GM19397 (cell line): ENCODE results near the gene MGAT3.
"Not testable (repeated sequence)": the region's sequence is repeated elsewhere in the genome, so short reads cannot be mapped to it uniquely, and the experiment has no call there.

Source experiments
- ATAC-seq: cut with Tn5 transposase; IDR thresholded peaks from one replicate; pipeline ENCODE4 v1.9.1; 2021; ENCODE audit warnings: mild to moderate bottlenecking, moderate library complexity; ENCODE audit not compliant: unreplicated experiment

MGAT3 gene

DNA sequence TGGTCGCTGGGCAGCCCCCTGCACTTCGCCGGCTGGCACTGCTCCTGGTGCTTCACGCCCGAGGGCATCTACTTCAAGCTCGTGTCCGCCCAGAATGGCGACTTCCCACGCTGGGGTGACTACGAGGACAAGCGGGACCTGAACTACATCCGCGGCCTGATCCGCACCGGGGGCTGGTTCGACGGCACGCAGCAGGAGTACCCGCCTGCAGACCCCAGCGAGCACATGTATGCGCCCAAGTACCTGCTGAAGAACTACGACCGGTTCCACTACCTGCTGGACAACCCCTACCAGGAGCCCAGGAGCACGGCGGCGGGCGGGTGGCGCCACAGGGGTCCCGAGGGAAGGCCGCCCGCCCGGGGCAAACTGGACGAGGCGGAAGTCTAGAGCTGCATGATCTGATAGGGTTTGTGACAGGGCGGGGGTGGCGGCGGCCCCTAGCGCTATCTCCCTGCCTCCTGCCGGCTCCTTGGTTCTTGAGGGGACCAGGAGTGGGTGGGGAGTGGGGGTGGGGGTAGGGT lies 31.8 kb downstream of the MGAT3 start:
- ATAC-seq: no peak

DNA sequence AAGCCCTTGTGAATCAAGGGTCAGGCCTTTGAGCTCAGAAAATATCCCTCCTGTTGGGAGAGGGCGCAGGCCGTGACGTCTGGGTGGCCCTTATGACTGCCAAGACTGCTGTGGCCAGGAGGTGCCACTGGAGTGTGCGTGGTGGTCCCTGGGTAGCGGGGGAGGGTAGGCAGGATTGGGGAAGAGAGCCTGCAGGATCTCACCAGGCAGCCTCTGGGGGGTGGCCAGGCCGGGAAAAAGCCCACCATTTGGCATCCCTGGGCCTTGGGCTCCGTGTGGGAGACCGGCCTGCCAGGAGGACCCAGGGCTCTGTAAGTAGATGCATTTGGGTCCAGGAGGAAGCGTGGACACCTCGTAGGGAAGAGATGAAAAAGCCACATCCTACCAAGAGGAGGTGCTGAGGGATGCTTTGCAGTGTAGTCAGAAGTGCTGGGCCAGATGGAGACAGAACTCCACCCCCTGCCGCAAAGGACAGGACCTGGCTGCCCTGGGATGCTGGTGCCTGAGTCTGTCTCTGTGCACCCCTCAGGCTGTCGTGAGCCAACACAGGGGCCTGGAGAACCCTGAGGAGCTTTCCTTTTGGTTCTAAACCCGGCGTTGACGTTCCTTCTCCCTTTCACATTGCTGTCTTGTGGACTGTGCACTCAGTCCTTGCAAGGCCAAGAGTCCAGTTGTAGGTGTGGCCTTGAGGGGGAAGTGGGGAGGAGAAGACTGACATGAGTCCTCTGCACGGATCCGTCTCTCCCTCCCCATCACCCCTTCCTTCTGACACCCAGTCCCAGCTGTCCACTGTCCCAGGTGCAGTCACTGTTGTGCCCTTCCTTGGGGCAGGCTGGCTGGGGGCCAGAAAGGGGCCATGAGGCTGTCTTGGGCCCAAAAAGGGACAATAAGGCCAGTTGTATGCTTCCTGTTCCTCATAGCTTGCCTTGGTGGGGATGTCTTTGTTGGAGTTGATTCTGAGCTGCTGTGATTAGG lies 32.6 kb downstream of the MGAT3 start:
- no peak for ATAC-seq

DNA sequence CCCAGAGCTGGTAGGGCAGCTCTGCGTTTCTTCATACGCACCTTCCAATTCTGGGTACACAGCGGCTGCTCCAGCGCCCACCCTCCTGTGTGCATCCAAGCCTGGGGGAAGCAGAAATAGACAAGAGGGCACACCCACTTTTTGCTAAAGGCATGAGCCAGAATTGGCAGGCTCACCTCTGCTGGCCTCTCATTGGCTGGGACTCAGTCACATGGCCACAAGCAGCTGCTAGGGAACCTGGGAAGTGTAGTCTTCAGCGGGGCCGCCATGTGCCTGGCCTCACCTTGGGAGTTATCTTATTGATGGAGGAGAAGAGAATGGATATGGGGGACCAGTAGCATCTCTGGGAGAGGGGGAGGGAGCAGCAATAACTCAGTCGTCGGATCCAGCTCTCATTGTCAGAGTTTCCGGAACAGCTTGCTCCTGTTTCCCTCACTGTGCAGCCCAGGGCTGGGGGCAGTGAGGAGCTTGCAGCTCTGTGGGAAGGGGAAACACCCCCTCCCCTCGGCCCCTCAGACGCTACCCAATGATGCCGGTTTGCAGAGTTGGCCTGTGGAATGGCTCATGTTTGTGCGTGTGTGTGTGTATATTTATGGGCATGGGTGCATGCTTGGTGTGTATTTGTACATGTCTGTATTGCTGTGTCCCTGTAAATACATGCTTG lies 33.5 kb downstream of the MGAT3 start:
- ATAC-seq: no peak

DNA sequence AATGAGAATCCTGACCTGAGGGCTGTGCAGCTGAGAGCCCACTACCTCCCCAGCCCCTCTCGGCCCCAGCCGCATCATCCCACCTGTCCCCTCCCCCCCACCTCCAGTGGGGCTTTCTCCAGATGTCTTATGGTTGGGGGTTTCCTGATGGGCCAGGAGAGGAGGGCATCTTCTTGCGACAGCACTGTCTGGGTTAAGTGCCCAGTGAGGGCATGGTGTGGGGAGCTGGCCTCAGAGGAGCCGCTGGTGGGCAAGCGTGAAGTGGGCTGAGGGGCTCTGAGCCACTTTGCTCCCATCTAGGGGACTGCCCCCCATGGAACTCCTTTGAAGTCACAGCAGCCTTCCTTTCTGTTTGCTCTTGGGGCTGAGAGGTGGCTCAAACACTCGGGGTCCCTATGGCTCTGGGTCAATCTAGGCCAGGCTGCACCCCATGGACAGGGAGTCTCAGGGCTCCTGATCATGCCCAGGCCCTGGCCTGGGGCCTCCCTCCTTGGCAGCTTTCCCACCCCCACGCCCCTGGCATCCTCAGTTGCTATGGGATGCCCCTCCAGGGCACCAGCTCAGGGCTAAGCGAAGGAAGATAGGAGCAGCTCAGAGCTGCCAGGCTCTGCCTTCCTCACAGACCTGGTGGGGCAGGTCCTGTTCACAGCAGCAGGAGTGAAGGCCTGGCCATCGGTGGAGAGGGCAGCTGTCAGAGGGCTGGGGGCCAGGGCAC lies 34.3 kb downstream of the MGAT3 start:
- ATAC-seq: no peak

DNA sequence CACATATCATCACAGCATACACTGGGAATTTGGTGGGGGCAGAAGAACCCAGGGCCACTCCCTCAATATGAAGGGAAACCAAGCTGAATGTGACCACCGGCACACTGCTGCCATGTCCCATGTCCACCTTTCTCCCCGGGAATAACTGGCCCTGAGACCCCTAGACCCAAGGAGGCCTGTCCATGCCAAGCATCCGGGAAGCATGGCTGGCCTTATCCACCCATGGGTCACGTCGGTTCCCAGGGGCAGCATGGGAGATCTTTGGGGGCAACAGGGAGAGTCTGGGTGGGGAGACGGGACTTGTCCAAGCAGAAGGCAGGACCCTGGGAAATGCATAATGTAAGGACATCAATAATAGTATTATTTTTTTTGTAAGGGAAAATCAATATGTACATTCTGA lies 34.9 kb downstream of the MGAT3 start:
- ATAC-seq: no peak

DNA sequence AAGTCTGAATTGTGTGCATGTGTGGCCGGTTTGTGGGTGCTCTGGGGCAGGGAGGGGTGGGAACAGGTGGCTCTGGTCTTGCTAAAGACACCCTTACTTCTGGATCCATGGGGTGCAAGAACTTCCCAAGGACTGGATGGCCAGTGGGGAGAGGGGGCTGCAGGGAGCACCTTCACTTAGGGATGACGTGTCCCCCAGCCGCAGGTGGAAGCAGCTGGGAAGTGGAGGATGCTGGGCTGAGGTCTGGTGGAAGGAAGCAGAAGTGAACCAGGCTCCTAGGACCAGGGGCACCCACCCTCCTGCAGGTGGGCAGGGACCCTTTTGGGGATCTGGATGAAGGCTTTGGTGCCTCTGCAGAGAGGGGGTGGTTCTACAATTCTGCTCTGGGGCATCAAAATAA lies 35.4 kb downstream of the MGAT3 start:
- ATAC-seq: no peak

DNA sequence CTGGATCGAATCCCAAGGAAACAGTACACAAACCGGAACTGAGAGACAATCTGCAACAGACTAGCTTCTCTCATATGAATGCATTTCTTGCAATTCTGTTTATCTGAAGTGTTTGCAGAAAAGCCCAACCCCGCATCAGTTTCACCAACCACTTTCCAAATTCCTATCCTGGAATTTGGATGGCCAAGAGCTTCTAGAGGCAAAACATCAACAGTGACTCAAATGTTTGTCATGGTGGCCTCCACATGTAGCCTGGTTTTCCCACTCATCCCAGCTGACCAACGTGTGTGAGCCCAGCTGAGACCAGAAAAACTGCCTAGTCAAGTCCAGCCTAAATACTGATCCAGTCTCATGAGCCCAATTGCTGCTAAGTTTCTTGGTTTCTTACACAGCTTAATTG lies 36.9 kb downstream of the MGAT3 start:
- ATAC-seq: no peak

DNA sequence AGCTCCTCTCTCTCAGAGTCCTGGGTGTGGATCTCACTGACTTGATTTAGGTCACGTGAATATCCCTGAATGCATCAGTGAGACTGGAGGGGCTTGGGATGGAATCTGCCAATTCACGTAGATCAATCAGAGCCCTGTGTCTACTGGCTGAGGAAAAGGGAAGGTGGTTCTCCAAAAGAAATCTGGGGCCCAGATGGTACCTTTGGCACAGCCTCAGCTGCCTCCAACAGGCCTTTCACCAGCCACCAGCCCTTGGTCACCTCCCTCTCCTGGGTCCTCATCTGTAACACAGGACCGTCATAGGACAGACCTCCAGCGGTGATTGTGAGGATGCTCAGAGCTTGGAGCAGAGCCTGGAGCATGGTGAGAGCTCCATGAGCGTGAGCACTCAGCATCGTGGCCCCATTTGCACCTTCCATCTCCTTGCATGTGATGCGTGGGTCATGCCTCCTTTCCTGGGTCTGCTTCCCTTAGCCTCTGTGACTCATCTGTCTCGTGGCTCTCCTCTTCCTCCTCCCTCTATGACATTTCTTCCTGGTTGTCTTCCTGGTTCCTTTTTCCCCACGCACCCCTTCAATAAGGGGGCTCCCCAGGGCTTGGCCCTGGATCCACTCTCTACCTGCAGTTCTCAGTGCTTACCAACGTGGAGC lies 37.8 kb downstream of the MGAT3 start:
- no peak for ATAC-seq

DNA sequence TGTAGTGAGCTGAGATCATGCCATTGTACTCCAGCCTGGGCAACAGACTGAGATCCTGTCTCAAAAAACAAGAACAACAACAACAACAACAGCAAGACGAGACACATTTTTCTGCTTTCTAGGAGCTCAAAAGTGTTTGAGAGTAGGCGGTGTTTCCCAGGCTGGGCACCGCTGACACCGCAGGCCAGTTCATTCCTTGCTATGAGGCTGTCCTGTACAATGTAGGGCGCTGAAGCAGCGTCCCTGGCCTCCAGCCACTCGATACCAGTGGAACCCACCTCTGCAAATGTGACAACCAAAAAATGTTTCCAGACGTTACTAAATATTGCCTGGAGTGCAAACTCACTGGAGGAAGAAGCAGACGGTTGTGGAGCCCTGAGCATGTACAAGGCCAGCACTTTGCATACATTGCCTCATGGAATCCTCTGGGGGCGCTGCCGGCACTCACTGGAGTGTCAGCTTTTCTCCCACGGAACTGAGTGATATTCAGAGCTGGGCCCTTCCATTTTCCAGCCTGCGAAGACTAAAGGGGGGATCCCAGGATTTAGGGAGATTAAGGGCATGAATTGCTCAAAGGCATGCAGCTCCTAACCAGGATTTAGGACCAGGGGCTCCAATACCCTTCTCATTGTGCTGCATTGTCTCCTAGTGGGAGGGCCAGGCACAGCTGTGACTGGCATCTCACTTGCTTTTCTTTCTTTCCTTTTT lies 39.5 kb downstream of the MGAT3 start:
- ATAC-seq: no peak

DNA sequence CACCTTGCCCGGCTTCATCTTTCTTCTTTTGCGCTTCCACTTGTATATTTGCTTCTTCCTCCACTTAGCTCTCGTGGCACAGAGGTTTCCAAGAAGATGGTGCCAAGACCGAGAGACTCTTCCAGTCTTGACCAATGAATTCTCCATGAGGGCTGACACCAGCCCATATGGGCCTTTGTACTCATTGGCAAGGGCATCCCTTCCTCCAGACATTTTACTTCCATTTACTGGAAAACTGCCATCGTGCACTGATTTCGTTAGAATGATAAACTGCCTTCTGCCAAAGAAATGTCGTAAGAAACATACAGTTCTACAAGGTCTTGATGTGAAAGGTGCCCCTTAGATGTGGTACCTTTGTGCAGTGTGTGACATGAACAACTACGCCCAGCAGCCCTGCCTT lies 40.6 kb downstream of the MGAT3 start:
- ATAC-seq: no peak

DNA sequence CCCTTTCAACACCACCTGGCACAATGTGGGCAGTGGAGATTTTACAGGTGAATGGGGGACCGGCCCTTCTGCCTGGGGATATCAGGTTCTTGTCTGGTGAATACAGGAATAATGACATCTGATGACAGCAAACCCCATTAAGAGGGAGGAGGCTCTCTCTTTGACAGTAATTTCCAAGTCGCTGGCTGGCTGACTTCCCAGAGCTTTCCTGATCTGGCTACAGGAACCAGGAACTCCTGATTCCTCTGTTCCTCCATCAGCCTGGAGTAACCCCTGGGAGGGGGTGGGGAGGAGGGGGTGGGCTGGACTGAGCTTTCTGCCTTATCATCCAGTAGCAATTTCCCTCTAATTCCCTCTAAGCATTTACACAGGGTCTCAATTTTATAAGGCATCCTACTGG lies 41.6 kb downstream of the MGAT3 start:
- ATAC-seq: no peak

DNA sequence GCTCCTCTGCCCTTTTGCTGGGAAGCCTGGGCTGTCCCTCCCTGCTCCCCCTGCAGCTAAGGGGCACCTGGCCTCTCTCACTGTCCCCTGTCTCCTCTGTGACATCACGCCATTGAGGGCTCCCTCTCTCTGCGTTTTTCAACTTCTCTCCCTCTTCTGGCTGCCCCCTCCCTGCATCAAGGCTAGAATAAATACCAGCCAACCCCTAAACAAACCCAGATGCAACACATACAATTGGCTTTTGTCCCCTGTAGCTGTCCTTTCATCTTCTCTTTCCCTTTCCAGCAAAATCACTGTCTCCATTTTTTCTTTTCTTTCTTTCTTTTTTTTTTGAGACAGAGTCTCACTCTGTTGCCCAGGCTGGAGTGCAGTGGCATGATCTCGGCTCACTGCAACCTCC lies 42.0 kb downstream of the MGAT3 start:
- ATAC-seq: no peak

DNA sequence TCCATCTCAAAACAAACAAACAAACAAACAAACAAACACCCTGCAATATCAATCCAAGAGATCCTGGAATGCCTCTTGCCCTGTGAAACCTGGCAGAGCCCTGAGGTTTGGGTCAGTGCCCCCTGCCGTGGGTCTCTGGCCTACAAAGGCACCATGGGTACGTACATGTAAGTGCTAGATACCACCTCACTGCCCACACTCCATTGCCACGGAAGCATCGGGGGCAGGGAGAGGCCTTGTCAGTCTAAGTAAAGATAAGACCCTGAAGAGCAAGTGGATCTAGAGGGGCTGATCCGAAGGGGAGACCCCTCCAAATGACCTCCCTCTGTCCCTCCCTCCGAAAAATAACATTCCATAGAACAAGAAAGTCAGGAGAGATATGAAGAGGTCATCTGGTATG lies 43.3 kb downstream of the MGAT3 start:
- no peak for ATAC-seq

DNA sequence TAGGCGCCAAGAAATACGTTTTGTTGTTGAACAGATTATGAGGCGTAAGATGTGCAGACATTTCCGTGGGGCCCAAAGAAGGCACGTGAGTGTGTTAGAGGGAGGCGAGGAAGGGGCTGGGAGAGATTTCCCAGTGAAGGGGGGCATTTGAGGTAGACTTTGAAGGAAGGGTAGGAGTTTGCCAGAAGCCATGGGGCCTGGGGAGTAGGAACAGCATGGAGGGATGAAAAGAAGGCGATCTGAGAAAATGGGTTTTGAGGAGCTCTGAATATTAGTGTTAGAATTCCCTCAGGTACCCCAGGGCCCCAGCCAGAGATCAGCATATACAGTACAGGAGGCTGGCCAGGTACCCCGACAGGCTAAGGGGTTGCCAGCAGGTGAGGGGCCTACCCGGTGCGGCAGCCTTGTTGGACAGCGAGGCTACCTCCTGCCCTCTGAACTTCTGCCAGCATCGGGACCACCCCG lies 44.9 kb downstream of the MGAT3 start:
- peak; percentile 22 for ATAC-seq

DNA sequence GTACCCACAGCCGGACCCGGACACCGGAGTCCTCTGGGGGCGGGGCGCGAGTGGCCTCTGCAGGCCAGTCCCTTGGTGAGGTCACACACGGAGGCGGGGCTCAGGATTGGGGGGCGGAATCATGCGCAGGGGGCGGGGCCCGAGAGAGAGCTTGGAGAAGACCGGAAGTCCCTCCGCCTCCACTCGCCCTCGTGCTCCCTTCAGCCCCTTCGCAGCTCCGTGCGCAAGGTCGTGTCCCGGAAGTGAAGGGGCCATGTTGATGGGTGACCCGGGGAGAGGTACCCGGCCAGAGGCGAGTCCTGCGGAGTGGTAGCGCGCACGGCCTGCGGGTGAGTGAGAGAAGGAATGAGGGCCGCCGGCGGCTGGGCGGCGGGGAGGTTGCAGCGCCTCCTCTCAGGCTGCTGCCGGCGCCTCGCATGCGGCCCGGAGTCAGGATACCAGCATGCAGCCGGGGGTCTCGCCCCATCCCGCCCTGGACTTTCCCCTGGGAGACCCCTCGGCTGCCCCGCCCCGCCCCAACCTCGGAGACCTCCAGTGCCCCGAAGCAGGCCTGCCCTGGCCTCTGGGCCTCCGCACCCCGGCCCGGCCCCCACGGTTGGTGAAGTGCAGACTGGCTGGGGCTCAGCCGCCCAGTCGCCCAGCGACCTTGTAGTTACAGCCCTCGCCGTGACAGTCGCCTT lies 45.4 kb downstream of the MGAT3 start, which contains the start of gene MIEF1:
Gene MIEF1 (plus strand): TSS at position 182 of the 680 bp plus-strand sequence. CDS start 9,005 bp downstream, outside the sequence.
- ATAC-seq: peak; percentile 90

DNA sequence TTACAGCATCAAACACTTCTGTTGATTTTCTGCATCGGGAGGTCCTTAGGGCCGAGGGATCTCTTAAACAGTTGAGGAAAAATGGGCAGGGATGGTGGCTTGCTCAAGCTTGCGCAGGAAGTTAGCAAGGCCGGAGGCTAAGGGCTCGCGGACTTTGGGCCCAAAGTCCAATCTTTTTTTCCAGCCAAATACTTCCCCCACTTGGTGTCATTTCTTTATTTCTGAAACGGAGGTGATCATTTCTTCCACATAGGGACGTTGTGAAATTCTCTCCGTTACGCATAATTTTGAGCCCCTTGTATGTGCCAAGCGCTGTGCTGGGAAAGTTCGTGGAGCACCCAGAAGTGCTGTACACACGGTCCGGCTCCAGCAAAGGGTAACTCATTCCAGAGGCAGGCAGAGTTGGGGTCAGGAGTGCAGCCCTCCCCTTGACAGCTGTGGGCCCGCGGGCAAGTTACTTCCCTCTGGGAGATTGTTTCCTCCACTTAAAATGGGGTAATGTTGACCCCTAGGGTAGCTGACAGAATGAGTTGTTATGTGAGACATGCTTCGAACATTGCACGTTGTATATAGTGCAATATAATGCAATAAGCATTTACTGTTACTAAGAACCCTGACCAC lies 46.1 kb downstream of the MGAT3 start:
- ATAC-seq: peak; percentile 6

DNA sequence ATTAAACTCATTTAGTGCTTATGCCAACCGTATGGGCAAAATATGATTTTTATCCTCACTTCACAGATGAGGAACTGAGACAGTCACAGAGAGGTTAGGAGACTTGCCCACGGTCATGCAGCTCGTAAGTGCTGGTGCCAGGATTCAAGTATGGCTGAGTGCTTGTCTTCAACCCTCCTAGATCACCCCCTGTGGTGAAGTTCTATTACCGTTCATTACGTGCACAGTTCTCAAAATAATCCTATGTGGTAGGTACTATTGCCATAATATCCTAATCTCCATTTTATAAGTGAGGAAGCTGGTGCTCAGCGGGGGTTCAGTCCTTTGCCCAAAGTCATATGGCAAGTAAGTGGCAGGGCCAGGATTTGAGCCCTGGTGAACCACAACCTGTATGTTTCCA lies 46.8 kb downstream of the MGAT3 start:
- ATAC-seq: no peak

DNA sequence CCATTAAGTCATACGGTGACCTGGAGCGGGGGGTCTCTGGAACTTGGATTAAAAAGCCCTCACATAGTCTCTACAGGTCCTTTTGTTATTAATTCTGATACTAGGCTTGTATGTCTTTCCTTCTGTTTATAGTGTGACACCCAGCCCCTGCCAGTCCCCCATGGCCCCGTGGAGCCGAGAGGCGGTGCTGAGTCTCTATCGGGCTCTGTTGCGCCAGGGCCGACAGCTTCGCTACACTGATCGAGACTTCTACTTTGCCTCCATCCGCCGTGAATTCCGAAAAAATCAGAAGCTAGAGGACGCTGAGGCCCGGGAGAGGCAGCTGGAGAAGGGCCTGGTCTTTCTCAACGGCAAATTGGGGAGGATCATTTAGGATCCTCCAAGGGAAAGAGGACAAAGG lies 47.3 kb downstream of the MGAT3 start:
- no peak for ATAC-seq

DNA sequence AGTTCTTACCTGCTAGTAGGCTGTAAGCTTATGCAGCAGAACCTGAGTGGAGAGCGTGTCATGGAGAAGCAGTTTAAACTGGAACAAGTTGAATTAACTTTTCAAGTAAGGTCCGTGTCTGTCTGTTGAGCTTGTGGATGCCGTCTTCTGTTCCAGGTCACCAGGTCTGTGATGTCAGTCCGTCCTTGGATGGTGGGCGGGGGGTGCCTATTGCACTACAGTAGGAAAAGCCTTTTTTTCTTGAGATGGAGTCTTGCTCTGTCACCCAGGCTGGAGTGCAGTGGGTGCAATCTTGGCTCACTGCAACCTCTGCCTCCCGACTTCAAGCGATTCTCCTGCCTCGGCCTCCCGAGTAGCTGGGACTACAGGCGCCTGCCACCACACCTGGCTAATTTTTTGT lies 50.2 kb downstream of the MGAT3 start:
- not testable (repeated sequence) for ATAC-seq
